Measurements from ENCODE around the gene PIM2.

Gene PIM2

DNA sequence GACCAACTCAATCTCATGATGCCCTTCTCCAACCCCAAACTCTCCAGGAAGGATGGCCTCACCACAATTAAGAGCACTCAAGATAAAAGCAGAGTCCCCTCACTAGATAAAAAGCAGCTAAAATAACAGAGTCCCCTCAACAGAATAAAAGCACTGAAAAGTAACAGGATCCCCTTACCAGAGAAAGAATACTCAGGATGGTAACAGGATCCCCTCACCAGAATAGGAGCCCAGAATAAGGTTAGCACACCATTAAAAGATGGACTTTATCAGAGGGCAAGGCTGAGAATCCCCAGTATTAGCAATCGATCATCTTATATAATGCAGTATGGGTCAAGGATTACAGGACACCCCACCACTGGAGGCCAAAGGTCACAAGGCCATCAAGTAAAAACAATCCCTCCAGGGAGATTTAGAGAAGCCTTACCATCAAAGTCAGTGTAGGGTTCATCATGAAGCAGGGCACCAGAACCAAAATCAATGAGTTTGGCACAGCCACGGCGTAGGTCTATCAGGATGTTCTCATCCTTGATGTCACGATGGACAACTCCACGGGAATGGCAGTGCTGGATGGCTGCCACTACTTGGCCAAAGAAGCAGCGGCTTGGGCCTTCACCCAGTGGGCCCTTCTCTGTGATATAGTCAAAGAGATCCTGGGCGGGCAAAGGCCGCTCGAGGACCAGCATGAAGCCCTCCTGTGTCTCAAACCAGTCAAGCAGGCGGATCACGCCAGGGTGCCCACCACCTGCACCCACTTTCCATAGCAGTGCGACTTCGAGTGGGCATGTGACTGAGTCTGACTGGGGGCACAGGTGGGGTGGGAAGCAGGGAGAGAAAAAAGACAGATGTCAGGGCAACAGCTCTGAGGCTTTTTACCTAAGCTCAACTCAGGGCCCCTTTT lies 4.0 kb downstream of the PIM2 start:
- H3K4me3 ChIP-seq (replicated peaks; ENCODE audit: low read depth, low read length) = no peak overlapping the region
- TF ChIP-seq, protein P1, sequence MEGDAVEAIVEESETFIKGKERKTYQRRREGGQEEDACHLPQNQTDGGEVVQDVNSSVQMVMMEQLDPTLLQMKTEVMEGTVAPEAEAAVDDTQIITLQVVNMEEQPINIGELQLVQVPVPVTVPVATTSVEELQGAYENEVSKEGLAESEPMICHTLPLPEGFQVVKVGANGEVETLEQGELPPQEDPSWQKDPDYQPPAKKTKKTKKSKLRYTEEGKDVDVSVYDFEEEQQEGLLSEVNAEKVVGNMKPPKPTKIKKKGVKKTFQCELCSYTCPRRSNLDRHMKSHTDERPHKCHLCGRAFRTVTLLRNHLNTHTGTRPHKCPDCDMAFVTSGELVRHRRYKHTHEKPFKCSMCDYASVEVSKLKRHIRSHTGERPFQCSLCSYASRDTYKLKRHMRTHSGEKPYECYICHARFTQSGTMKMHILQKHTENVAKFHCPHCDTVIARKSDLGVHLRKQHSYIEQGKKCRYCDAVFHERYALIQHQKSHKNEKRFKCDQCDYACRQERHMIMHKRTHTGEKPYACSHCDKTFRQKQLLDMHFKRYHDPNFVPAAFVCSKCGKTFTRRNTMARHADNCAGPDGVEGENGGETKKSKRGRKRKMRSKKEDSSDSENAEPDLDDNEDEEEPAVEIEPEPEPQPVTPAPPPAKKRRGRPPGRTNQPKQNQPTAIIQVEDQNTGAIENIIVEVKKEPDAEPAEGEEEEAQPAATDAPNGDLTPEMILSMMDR (IDR thresholded peaks at IDR 0.05; ENCODE audit: low read depth, low read length, missing control alignments) = no peak
- no peak for DNase-seq (ENCODE audit: extremely low read depth, low read depth)

DNA sequence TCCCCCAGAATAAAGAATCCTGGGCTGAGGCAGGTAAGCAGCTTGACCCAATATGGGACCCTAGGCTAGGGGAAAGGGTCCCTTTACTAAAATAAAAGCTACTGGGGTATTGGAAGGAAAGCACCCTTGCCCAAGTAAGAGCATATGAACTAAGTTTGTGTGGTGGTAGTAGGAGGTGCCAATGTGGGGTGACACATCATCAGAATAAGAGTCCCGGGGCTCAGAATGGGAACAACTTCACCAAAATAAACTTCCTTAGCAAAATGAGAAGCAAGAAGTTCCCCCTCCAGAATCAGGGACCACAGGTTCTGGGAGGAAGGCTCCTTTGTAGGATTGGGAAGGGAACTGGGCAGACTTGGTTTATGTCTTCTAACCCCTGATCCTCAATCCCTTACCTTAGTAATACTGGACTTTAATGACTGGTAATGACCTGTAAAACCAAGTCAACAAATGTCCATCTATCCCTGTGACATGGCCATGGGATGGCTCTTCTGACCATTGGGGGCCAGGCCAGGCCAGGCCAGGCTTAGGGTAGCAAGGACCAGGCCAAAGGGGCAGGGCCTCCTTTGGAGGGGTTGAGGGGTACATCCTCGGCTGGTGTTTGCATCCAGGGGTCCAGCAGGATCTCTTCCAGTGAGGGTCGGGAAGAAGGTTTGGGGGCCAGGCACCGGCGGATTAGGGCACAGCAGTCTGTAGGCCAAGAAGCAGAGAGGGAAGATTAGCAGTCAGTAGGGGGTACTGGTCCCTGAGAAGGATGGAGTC lies 5.0 kb downstream of the PIM2 start:
- TF ChIP-seq, protein P1 (IDR thresholded peaks at IDR 0.05; ENCODE audit: low read depth, low read length, missing control alignments) = no peak
- DNase-seq (ENCODE audit: extremely low read depth, low read depth) = no peak
- no peak overlapping the region for H3K4me3 ChIP-seq (replicated peaks; ENCODE audit: low read depth, low read length)

DNA sequence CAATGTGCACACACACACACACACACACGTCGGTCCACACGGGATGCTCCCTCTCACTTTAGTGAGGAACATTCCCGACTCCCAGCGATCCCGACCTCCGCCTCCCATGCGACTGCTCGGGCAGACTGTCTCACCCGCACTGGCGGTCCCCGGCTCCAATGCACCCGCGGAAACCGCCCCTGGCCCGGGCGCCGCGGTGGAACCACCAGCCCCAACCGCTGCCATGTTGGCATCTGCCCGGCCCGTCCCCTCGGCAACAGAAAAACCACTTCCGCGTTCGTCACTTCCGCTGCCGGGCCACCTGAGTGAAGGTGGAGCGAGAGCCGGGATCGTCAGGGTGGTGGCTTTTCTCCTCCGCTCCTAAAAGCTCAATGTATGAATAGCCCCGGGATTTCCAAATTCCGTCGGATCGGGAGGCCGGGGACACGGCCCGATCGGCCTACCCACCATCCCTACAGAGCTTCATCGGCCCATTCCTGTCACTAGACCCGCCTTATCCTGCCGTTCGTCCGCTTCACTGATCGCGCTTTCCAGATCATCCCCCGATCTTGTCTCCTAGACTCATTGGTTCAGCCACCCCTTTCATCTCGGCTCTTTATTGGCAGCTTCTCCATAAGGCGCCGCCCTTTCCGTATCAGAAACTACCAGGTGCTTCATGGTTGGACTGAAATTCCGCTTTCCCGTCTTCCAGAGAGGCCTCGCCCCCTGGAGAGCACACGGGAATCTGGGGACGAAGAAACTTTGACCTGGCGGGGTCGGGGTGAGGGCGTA lies 7.2 kb downstream of the PIM2 start, which contains the start of gene SLC35A2:
Gene SLC35A2 (minus strand): TSS at position 235 of the 771 bp plus-strand sequence. CDS start 10 bp downstream, at position 225.
- no peak for DNase-seq (ENCODE audit: extremely low read depth, low read depth)
- TF ChIP-seq, protein P1 (IDR thresholded peaks at IDR 0.05; ENCODE audit: low read depth, low read length, missing control alignments) = no peak

DNA sequence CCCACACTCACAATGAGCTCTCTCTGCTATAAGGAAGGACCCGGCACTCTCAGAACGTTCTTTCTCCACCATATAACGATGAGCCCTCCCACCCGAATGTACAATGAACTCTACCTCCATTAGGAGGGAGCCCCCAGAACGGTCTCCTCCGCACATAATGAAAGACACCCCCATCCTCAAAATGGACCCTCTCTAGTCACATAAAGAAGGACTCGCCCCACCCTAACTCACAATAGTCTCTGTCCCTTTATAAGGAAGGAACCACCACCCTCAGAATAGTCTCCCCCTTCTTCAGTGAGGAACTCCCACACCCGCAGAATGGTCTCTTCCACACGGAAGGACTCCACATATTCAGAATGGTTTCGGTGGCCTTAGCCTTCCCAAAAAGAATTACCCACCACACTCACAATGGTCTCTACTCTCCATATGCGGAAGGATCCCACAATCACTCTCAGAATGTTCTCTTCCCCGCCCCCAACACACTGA lies 7.9 kb downstream of the PIM2 start:
- H3K4me3 ChIP-seq (replicated peaks; ENCODE audit: low read depth, low read length) = peak overlapping the region; percentile 81
- TF ChIP-seq, protein P1 (IDR thresholded peaks at IDR 0.05; ENCODE audit: low read depth, low read length, missing control alignments) = no peak
- no peak for DNase-seq (ENCODE audit: extremely low read depth, low read depth)

More for the DNA sequence above, 7.2 kb downstream of the PIM2 start, which contains the start of gene SLC35A2:
- H3K4me3 ChIP-seq (replicated peaks; ENCODE audit: low read depth, low read length) = peak within 1 kb of the TSS; percentile 81

DNA sequence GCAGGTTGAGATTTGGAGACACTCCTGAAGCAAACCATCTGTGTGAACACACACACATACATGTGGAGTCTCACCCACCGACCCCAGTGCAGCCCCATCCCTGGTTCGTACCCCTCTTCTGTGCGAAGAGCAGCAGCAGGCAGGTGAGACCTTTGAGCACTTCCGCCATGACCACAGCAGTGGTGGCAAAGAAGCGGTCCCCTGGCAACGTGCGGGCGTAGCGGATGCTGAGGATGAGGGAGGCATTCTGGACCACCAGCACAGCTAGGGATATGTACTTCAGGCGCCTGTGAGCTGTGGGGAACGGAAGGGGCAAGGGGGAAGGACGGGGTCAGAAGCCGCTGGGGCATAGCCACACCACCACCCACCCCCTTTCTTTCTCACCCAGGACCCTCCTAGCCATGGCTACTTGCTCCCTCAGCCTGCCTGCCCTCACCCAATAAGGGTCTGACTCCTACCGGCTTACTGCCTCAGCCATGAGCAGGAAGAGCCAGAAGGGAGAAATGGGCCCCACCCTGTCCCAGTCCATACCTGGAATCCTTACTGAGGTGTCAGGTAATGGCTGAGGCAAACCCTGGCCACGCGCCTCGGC lies 9.0 kb downstream of the PIM2 start:
- H3K4me3 ChIP-seq (replicated peaks; ENCODE audit: low read depth, low read length) = peak overlapping the region; percentile 81
- TF ChIP-seq, protein P1 (IDR thresholded peaks at IDR 0.05; ENCODE audit: low read depth, low read length, missing control alignments) = no peak
- no peak for DNase-seq (ENCODE audit: extremely low read depth, low read depth)

DNA sequence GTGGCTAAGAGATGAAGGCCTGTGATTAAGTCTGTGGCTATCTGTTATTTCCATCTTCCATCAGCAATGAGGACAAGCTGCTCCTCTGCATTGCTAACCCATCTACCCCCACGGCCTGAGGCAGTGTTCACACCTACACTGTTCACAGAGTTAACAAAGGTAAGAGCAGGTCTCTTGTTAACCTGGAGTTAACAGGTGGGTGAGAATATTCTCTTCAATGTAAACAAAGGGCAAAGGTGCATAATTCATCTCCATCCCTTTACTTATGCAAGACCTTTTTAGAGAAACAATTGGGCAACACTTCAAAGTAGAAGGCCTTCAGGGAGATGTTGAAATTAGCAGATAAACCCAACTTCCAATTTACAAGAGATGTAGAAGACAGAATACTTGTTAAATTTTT lies 10.2 kb downstream of the PIM2 start:
- TF ChIP-seq, protein P1 (IDR thresholded peaks at IDR 0.05; ENCODE audit: low read depth, low read length, missing control alignments) = no peak
- DNase-seq (ENCODE audit: extremely low read depth, low read depth) = no peak
- H3K4me3 ChIP-seq (replicated peaks; ENCODE audit: low read depth, low read length) = no peak overlapping the region
